GM10266 (cell line): ENCODE measurements around the gene PARVA.
"Not testable (repeated sequence)": the region's sequence is repeated elsewhere in the genome, so short reads cannot be mapped to it uniquely, and the experiment has no call there.

ENCODE experiments used
- DNase-seq: peaks from one replicate; pipeline ENCODE4 v3.0.0; 2012; ENCODE audit errors: extremely low spot score
- TF ChIP-seq, protein P1 (sequence below): IDR thresholded peaks from 2 replicates; pipeline ENCODE4 v1.5.1; 2012; ENCODE audit warnings: mild to moderate bottlenecking, low read depth; ENCODE audit not compliant: control insufficient read depth, insufficient read depth; ENCODE audit errors: missing control alignments

PARVA gene

GRCh38 chr11:12516387-12517105 is 139.2 kb downstream of the PARVA start:
- TF ChIP-seq, protein P1, sequence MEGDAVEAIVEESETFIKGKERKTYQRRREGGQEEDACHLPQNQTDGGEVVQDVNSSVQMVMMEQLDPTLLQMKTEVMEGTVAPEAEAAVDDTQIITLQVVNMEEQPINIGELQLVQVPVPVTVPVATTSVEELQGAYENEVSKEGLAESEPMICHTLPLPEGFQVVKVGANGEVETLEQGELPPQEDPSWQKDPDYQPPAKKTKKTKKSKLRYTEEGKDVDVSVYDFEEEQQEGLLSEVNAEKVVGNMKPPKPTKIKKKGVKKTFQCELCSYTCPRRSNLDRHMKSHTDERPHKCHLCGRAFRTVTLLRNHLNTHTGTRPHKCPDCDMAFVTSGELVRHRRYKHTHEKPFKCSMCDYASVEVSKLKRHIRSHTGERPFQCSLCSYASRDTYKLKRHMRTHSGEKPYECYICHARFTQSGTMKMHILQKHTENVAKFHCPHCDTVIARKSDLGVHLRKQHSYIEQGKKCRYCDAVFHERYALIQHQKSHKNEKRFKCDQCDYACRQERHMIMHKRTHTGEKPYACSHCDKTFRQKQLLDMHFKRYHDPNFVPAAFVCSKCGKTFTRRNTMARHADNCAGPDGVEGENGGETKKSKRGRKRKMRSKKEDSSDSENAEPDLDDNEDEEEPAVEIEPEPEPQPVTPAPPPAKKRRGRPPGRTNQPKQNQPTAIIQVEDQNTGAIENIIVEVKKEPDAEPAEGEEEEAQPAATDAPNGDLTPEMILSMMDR: no peak

GRCh38 chr11:12517306-12517705 is 139.9 kb downstream of the PARVA start:
- TF ChIP-seq, protein P1: no peak
- DNase-seq: no peak

More at GRCh38 chr11:12516387-12517105, 139.2 kb downstream of the PARVA start:
- DNase-seq: no peak

DNA sequence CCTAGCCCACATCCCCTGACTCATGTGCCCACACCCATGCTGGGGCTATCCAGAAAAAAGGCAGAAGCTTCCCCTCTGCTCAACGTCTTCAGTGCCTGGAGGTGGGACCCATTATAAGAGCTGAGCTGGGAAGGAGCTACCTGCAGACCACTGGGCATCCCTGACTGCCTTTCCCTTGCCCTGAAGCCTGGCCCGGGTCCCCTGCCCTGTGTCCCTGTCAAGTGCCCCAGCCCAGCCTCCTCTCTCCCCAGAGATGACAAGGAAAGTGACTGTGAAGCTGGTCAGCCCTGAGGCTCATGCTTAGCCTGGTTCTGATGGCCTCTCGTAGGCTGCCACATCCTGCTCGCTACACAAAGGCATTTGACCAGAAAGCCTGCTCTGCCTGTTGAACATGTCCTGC is 140.4 kb downstream of the PARVA start:
- no peak for DNase-seq
- TF ChIP-seq, protein P1: no peak

GRCh38 chr11:12518606-12519385 is 141.4 kb downstream of the PARVA start:
- TF ChIP-seq, protein P1: no peak
- no peak for DNase-seq

GRCh38 chr11:12520054-12520453 is 142.7 kb downstream of the PARVA start:
- no peak for DNase-seq
- TF ChIP-seq, protein P1: no peak

GRCh38 chr11:12520576-12520975 is 143.2 kb downstream of the PARVA start:
- DNase-seq: not testable (repeated sequence)

GRCh38 chr11:12523180-12523924 is 146.0 kb downstream of the PARVA start:
- DNase-seq: no peak
- TF ChIP-seq, protein P1: no peak
